Stimulated activated CD8-positive, alpha-beta memory T cell treated with anti-CD3 and anti-CD28 coated beads, Interleukin-7, amount 100 ng/mL, for 48 hours (primary cell): ENCODE results near the gene NOS1AP.

Experiments used
- DNase-seq, 2 donors: peaks; one replicate each; pipeline ENCODE4 v3.0.0-alpha.2; 2020; ENCODE audit warnings: low read depth in 1 of 2; ENCODE audit errors: extremely low read depth in 1 of 2

NOS1AP gene

GRCh38 chr1:162380061-162380846 is 310.8 kb downstream of the NOS1AP start:
- DNase-seq = no peak

GRCh38 chr1:162381383-162381782 is 311.9 kb downstream of the NOS1AP start, which contains the start of gene C1orf226:
Gene C1orf226, plus strand, starts transcription at chr1:162381728. Its CDS starts 174 bp downstream, at chr1:162381902.
- no peak for DNase-seq

GRCh38 chr1:162381941-162382750 is 312.7 kb downstream of the NOS1AP start:
- no peak for DNase-seq

GRCh38 chr1:162383091-162383490 is 313.6 kb downstream of the NOS1AP start:
- DNase-seq = no peak

- no peak for DNase-seq
Observed at GRCh38 chr1:162383516-162383915, 314.0 kb downstream of the NOS1AP start.

- DNase-seq = no peak
Observed at GRCh38 chr1:162384116-162384515, 314.6 kb downstream of the NOS1AP start.

- no peak for DNase-seq
Observed at GRCh38 chr1:162384601-162385279, 315.2 kb downstream of the NOS1AP start.

GRCh38 chr1:162385280-162385623 is 315.8 kb downstream of the NOS1AP start:
- no peak for DNase-seq

DNA sequence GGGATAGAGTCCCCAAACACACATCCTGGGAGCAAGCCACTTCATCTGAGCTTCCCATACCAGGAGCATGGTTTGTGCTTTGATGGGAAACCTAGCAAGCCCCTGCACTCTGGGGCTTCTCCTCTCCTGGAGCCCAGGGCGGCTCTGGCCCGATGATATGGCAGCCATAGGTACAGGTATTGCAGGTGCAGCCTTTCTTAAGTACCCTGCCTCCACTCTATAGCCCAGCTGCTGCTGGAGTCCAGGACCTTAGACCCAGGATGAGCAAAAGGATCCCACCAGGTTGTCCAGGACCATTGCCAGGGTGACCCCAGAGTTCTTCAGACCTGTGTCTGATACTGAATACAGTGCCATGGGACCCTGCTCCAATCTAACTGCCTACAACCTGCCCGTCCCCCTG is 316.2 kb downstream of the NOS1AP start:
- no peak for DNase-seq

- DNase-seq = no peak
Observed at GRCh38 chr1:162386292-162387225, 317.1 kb downstream of the NOS1AP start.

DNA sequence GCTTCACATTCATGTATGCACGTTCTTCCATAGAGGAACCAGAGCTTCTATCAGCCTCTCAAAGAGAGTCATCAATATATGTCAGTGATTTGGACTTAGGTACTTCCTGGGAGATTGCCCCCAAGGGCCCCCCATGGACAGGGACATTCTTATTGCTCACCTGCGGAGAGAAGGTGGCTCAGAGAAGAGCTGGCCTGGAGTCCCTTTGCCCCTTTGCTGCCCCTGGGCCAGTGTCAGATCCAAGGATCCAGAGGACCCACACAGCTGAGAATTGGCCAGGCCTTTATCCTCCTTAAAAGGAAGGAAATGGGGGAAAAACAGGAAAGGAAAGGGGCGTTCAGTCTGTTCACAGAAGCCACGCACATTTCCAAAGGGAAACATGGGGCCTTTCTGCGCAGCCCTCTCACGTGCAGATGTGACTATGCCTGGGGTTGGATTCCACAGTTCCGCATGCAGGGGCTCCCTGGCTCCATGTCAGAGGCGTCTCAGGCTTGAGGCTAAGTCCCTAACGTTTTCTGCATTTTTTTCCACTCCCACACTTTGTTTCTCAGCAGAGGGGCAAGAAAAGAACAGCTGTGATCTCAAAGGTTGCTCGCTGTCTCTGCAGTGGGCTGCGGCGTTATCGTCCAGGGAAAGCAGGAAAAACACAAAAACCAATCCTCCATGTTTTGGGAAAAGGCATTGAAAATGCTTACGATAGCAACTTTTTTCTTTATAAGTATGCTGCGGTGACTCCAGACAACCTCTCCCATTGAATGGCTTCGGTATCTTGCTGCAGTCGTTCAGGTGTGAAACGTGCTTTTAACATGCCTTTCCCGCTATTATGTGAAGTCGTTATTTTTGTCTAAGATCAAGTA is 318.0 kb downstream of the NOS1AP start:
- no peak for DNase-seq

GRCh38 chr1:162388083-162388594 is 318.6 kb downstream of the NOS1AP start:
- DNase-seq = no peak

DNA sequence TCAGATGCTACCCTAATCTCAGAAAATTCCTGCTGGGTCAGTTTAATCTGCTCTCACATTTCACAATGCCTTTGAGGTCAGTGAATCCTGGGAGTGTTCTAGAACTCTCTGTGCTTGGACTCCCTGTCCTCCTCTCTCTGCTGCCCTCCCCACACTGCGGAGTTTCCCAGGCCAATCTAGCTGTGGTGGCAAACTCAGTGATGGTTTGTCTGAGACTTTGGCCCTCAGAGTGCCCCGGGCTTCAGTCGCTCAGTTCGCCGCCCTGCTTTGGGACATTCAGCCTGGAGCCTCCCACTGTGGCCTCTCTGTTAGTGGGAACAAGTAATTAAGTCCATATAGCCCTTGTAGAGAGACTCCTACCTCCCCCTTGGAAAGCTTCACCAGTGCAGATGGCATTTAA is 319.1 kb downstream of the NOS1AP start:
- no peak for DNase-seq

- no peak for DNase-seq
Observed at GRCh38 chr1:162389021-162389818, 319.7 kb downstream of the NOS1AP start.

- DNase-seq = no peak
Observed at GRCh38 chr1:162389971-162390370, 320.5 kb downstream of the NOS1AP start.

- DNase-seq = no peak
Observed at GRCh38 chr1:162390396-162391185, 321.1 kb downstream of the NOS1AP start.

- DNase-seq = no peak
Observed at GRCh38 chr1:162391790-162392563, 322.5 kb downstream of the NOS1AP start.
